Mucosa of descending colon (tissue), 3 donors: Measurements from ENCODE around the gene DLG2. TPM values are rescaled to one million over a fixed set of nuclear protein-coding genes. Genes with fewer than 3 reads are reported as not detected.

Source experiments
- ATAC-seq: fragments of 200-7000 bp; cut with Tn5 transposase; one replicate; pipeline ENCODE4 v1.9.1; 2020; ENCODE audit warnings: mild to moderate bottlenecking, moderate library complexity
- DNase-seq, 3 donors: peaks; one replicate each; pipeline ENCODE4 v3.0.0-alpha.2; 2020
- H3K36me3 ChIP-seq: fragments of 200-600 bp; one replicate; pipeline ENCODE4 v1.8.0; 2021; ENCODE audit warnings: low read depth, mild to moderate bottlenecking
- H3K4me1 ChIP-seq: fragments of 200-600 bp; one replicate; pipeline ENCODE4 v1.8.0; 2021; ENCODE audit warnings: low read depth, mild to moderate bottlenecking
- H3K4me3 ChIP-seq: fragments of 200-600 bp; one replicate; pipeline ENCODE4 v1.8.0; 2021; ENCODE audit warnings: mild to moderate bottlenecking
- H3K9me3 ChIP-seq: fragments of 200-600 bp; one replicate; pipeline ENCODE4 v1.8.0; 2021; ENCODE audit warnings: mild to moderate bottlenecking
- intact Hi-C, 2 donors: fragments of 100-400 bp; cut with DNase I in 1 of 2; cut with micrococcal nuclease in 1 of 2; formaldehyde crosslinking; loops; one replicate each; pipeline versions ENCODE4 v1.11.0 to v1.11.1; 2022; cut with DNase I, micrococcal nuclease
- total RNA-seq, 3 donors: library from RNA; stranded (reverse); fragmentation: NEBNext Ultra II Directional in 2 of 3; extraction: Animal tissue kit (Norgen Biotek cat#: 25700) in 2 of 3; gene quantifications; one replicate each; pipeline versions ENCODE4 v1.2.1 to v1.2.4, GENCODE V29; 2021 to 2023
- TF ChIP-seq, protein P1 (sequence below): fragments of 200-600 bp; IDR thresholded peaks from one replicate; pipeline ENCODE4 v1.8.0; 2022; ENCODE audit warnings: antibody characterized with exemption, mild to moderate bottlenecking
- donor health status: DM: no; HTN: no; CAD: no; lungs with moderate emphysema.
- donor health status: DM: no; HTN: no; CAD: no.
- donor health status: DM: no; HTN: yes; CAD: no.

DLG2 gene
- total RNA-seq, 3 donors from 2014 or later: 2.1 to 11.1 (median 2.4) TPM

GRCh38 chr11:83642500-83642899 is 1984.6 kb downstream of the DLG2 start:
- H3K4me3 ChIP-seq: no peak overlapping the region
- TF ChIP-seq, protein P1, sequence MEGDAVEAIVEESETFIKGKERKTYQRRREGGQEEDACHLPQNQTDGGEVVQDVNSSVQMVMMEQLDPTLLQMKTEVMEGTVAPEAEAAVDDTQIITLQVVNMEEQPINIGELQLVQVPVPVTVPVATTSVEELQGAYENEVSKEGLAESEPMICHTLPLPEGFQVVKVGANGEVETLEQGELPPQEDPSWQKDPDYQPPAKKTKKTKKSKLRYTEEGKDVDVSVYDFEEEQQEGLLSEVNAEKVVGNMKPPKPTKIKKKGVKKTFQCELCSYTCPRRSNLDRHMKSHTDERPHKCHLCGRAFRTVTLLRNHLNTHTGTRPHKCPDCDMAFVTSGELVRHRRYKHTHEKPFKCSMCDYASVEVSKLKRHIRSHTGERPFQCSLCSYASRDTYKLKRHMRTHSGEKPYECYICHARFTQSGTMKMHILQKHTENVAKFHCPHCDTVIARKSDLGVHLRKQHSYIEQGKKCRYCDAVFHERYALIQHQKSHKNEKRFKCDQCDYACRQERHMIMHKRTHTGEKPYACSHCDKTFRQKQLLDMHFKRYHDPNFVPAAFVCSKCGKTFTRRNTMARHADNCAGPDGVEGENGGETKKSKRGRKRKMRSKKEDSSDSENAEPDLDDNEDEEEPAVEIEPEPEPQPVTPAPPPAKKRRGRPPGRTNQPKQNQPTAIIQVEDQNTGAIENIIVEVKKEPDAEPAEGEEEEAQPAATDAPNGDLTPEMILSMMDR: no peak
- H3K36me3 ChIP-seq: no peaks in the 10 kb centered on the region
- intact Hi-C loops: no loop called here
- no peaks in the 10 kb centered on the region for H3K4me1 ChIP-seq
- H3K9me3 ChIP-seq: no peaks in the 10 kb centered on the region
- no peak for DNase-seq
- no peak for ATAC-seq

DNA sequence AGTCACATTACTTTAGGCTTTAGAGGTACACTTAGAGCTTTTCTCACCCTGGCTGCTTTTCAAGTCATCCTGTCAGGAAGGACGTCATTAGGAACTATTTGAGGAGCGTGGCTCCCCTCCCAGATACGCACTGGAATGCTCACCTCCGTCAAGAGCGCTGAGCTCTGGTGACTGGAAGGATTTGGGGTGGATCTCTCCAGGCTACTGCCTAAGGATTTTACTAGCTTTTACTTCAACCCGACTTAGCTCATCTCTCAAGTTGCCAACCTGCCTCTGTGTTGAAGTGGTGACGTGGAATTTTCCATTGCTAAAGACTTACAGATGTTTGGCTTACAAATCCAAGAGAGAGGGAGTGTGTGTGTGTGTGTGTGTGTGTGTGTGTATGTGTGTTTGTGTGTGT is 1985.6 kb downstream of the DLG2 start:
- no peaks in the 10 kb centered on the region for H3K4me1 ChIP-seq
- intact Hi-C loops: no loop called here
- ATAC-seq (no peak), DNase-seq (peak in 1 of 3 donors; percentile 4)
- H3K9me3 ChIP-seq: no peaks in the 10 kb centered on the region
- no peaks in the 10 kb centered on the region for H3K36me3 ChIP-seq
- H3K4me3 ChIP-seq: no peak overlapping the region
- TF ChIP-seq, protein P1: no peak

- no peaks in the 10 kb centered on the region for H3K9me3 ChIP-seq
- ATAC-seq (no peak), DNase-seq (no peak)
- H3K4me1 ChIP-seq: no peaks in the 10 kb centered on the region
- no peaks in the 10 kb centered on the region for H3K36me3 ChIP-seq
- TF ChIP-seq, protein P1: no peak
- H3K4me3 ChIP-seq: no peak overlapping the region
- intact Hi-C loops: no loop called here
Measured at GRCh38 chr11:83639995-83640758, 1987.0 kb downstream of the DLG2 start.

GRCh38 chr11:83635166-83635565 is 1992.0 kb downstream of the DLG2 start:
- Histone ChIP-seq H3K36me3 (no peaks in the 10 kb centered on the region), H3K4me1 (no peaks in the 10 kb centered on the region), H3K4me3 (no peak overlapping the region), H3K9me3 (no peaks in the 10 kb centered on the region)
- TF ChIP-seq, protein P1: no peak
- intact Hi-C loops: no loop called here
- DNase-seq: no peak
- no peak for ATAC-seq

GRCh38 chr11:83630211-83630610 is 1996.9 kb downstream of the DLG2 start:
- no peak for ATAC-seq
- H3K9me3 ChIP-seq: no peaks in the 10 kb centered on the region
- no peak overlapping the region for H3K4me3 ChIP-seq
- TF ChIP-seq, protein P1: no peak
- H3K4me1 ChIP-seq: no peaks in the 10 kb centered on the region
- no peaks in the 10 kb centered on the region for H3K36me3 ChIP-seq
- intact Hi-C loops: no loop called here
- no peak for DNase-seq
